Adrenal gland (tissue), 12 donors: ENCODE results near the gene KIAA1549. TPM values are rescaled to one million over a fixed set of nuclear protein-coding genes. Genes with fewer than 3 reads are reported as not detected.

Experiments
- DNase-seq, 7 donors: peaks; one replicate each; pipeline ENCODE4 v3.0.0-alpha.2; 2019 to 2020
- H3K27ac ChIP-seq, 5 donors: fragments of 200-600 bp; sonication (generic) in 4 of 5; 1 replicate in 3 of 5; 2 replicates in 2 of 5; pipeline versions ENCODE4 v1.5.1 to v1.8.0; 2016 to 2020; ENCODE audit warnings: mild to moderate bottlenecking in 1 of 5
- H3K27me3 ChIP-seq: fragments of 200-600 bp; 2 replicates; pipeline ENCODE4 v1.8.0; 2021
- H3K36me3 ChIP-seq, 2 donors: fragments of 200-600 bp; replicated peaks in 1 of 2; 1 replicate in 1 of 2; 2 replicates in 1 of 2; pipeline versions ENCODE4 v1.5.1 to v1.8.0; 2018 to 2022
- H3K4me1 ChIP-seq, 2 donors: fragments of 200-600 bp; replicated peaks in 1 of 2; 1 replicate in 1 of 2; 2 replicates in 1 of 2; pipeline versions ENCODE4 v1.5.1 to v1.8.0; 2018 to 2021
- H3K4me3 ChIP-seq, 4 donors: fragments of 200-600 bp; sonication (generic) in 3 of 4; one replicate each; pipeline ENCODE4 v1.5.1; 2016 to 2018
- H3K9me3 ChIP-seq, 3 donors: fragments of 200-600 bp; sonication (generic) in 1 of 3; replicated peaks in 1 of 3; 1 replicate in 2 of 3; 2 replicates in 1 of 3; pipeline versions ENCODE4 v1.5.1 to v1.8.0; 2016 to 2021
- CTCF ChIP-seq, 6 experiments: fragments of 450-650 bp in 4 of 6; fragments of 200-600 bp in 2 of 6; sonication (generic) in 1 of 6; IDR thresholded peaks; 1 replicate in 5 of 6; 2 replicates in 1 of 6; pipeline versions ENCODE4 v1.5.1 to v1.8.0; 2016 to 2021; ENCODE audit warnings: antibody characterized with exemption in 6 of 6, mild to moderate bottlenecking in 2 of 6, moderate library complexity in 1 of 6
- POLR2A ChIP-seq, 2 donors: fragments of 450-650 bp; IDR thresholded peaks; one replicate each; pipeline ENCODE4 v1.6.1; 2017; ENCODE audit warnings: antibody characterized with exemption in 2 of 2, mild to moderate bottlenecking in 2 of 2, moderate library complexity in 1 of 2
- WGBS, 4 donors: extraction: QIAGEN DNeasy Blood & Tissue Kit in 2 of 4; methylation state at CpG; one replicate each; pipeline versions ENCODE4 v1.1.5 to v1.1.7; 2013 to 2017; 5-methylcytosine and 5-hydroxymethylcytosine counted together
- intact Hi-C, 2 donors: fragments of 100-400 bp; cut with DNase I; formaldehyde crosslinking; loops; one replicate each; pipeline versions ENCODE4 v1.14.1 to v1.15.0; 2022 to 2023
- polyA plus RNA-seq, 3 donors: library from polyadenylated mRNA; stranded (reverse); fragments of 200-250 nt in 2 of 3; fragments of 350-450 nt in 1 of 3; fragmentation: Illumina TruSeq in 1 of 3; extraction: RNeasy Lipid Tissue Mini Kit (QIAGEN cat#74804) in 1 of 3; gene quantifications; one replicate each; pipeline ENCODE4 v1.2.3, GENCODE V29; 2013 to 2014
- total RNA-seq, 9 donors: library from RNA; depleted of rRNA in 4 of 9; stranded (reverse); fragments of >200 nt in 4 of 9; fragments of 120-200 nt in 1 of 9; fragmentation: NEBNext Ultra II Directional in 1 of 9; extraction: Animal tissue kit (Norgen Biotek cat#: 25700) in 1 of 9; gene quantifications; one replicate each; pipeline versions ENCODE4 v1.1.0 to v1.2.4, GENCODE V29; 2013 to 2023
- donor health status: healthy with polysubstance abuse.
- donor health status: Bipolar disorder and iron deficiency.
- donor health status: DM: yes; HTN: yes; CAD: no.
- donor health status: DM: no; HTN: no; CAD: no.
- donor health status: DM: no; HTN: no; CAD: no.
- donor health status: DM: yes; HTN: yes; CAD: no.

The KIAA1549 gene
- total and polyA plus RNA-seq, 12 donors, result 1.3 to 7.6 (median 3.7) TPM

GRCh38 chr7:138954545-138955475, 26.4 kb downstream of the KIAA1549 start:
- no peaks in the 10 kb centered on the region for H3K27me3 ChIP-seq
- TF ChIP-seq CTCF (IDR thresholded peaks at IDR 0.05), result no peak
- no peaks in the 10 kb centered on the region for H3K9me3 ChIP-seq
- no peaks in the 10 kb centered on the region for H3K36me3 ChIP-seq
- peak in 1 of 7 donors; percentile 21 for DNase-seq
- peaks cover 0 to 31% of the 10 kb centered on the region in 2 donors for H3K4me1 ChIP-seq
- no peak overlapping the region for H3K27ac ChIP-seq
- no peak overlapping the region for H3K4me3 ChIP-seq
- intact Hi-C loops, result no loop called here
- WGBS, 4 donors, result 75 to 77% (median 75%) methylated on average over 13 to 14 of the region's 14 CpGs

- H3K27ac ChIP-seq, result peak overlapping the region in 4 of 5 donors; percentile 2 to 66 (median 24)
- no peak overlapping the region for H3K4me3 ChIP-seq
- WGBS, 4 donors, result 47 to 52% (median 50%) methylated on average over 6 of the region's 6 CpGs
- H3K36me3 ChIP-seq, result no peaks in the 10 kb centered on the region
- no peak for TF ChIP-seq CTCF (IDR thresholded peaks at IDR 0.05)
- TF ChIP-seq POLR2A (IDR thresholded peaks at IDR 0.05), result peak in 1 of 2 donors; percentile 10
- no peaks in the 10 kb centered on the region for H3K9me3 ChIP-seq
- intact Hi-C loops, result no loop called here
- peaks cover 0 to 14% of the 10 kb centered on the region in 2 donors for H3K4me1 ChIP-seq
- H3K27me3 ChIP-seq, result no peaks in the 10 kb centered on the region
- peak in 5 of 7 donors; percentile 46 to 69 (median 51) for DNase-seq
Observed at GRCh38 chr7:138952791-138953190, 28.4 kb downstream of the KIAA1549 start.

- WGBS, 4 donors, result 47 to 59% (median 51%) methylated on average over 9 of the region's 9 CpGs
- Histone ChIP-seq H3K36me3 (no peaks in the 10 kb centered on the region), H3K27me3 (no peaks in the 10 kb centered on the region), H3K4me3 (no peak overlapping the region), H3K9me3 (no peaks in the 10 kb centered on the region), H3K4me1 (peaks cover 0 to 14% of the 10 kb centered on the region in 2 donors), H3K27ac (peak overlapping the region in 3 of 5 donors; percentile 2 to 66 (median 33))
- TF ChIP-seq CTCF (IDR thresholded peaks at IDR 0.05) (no peak), POLR2A (IDR thresholded peaks at IDR 0.05) (no peak)
- DNase-seq, result peak in 5 of 7 donors; percentile 30 to 61 (median 49)
- intact Hi-C loops, result no loop called here
Observed at GRCh38 chr7:138951953-138952352, 29.2 kb downstream of the KIAA1549 start.

GRCh38 chr7:138949421-138950088, 31.6 kb downstream of the KIAA1549 start:
- Histone ChIP-seq H3K9me3 (no peaks in the 10 kb centered on the region), H3K27ac (no peak overlapping the region), H3K4me3 (no peak overlapping the region), H3K4me1 (peaks cover 0 to 7% of the 10 kb centered on the region in 2 donors), H3K36me3 (no peaks in the 10 kb centered on the region), H3K27me3 (no peaks in the 10 kb centered on the region)
- TF ChIP-seq CTCF (IDR thresholded peaks at IDR 0.05) (no peak), POLR2A (IDR thresholded peaks at IDR 0.05) (no peak)
- no peak for DNase-seq
- WGBS, 4 donors, result 91 to 98% (median 96%) methylated on average over 11 to 12 of the region's 12 CpGs
- intact Hi-C loops, result no loop called here
